HepG2 (cell line): ENCODE data around the gene ATP6V0E1. TPM values are rescaled to one million over a fixed set of nuclear protein-coding genes. Genes with fewer than 3 reads are reported as not detected.

ENCODE experiments used
- ATAC-seq: fragments of 200-7000 bp; cut with Tn5 transposase; 3 replicates; pipeline ENCODE4 v1.9.1; 2020; ENCODE audit warnings: mild to moderate bottlenecking, moderate library complexity
- BruUV-seq: library from RNA; stranded (reverse); fragments of 400-500 nt; replicated peaks from 2 replicates; lab custom pipeline; 2021; lab: Mats Ljungman, UMichigan
- CTCF ChIA-PET: fragments of 300-600 bp; formaldehyde crosslinking; extraction: SDS; loops from one replicate; lab custom pipeline; 2021; ENCODE audit warnings: low total read pairs, inconsistent platforms, low intra/inter-chr PET ratio; lab: Yijun Ruan, JAX
- POLR2A ChIA-PET: fragments of 350-600 bp; sonication (Branson Sonifier 250); formaldehyde crosslinking; loops from one replicate; lab custom pipeline; 2020; ENCODE audit warnings: antibody characterized with exemption, inconsistent platforms; lab: Yijun Ruan, JAX
- DNase-seq: peaks from one replicate; pipeline ENCODE4 v3.0.0-alpha.2; 2015; ENCODE audit warnings: low spot score
- FAIRE-seq: peaks from 3 replicates; lab custom pipeline; 2011; peaks lifted over from hg19 to GRCh38; lab: Jason Lieb, UNC
- H2AFZ ChIP-seq: one replicate; pipeline ENCODE4 v1.6.1; 2011; ENCODE audit warnings: low read length, inconsistent platforms
- H3K27ac ChIP-seq: fragments of 300-600 bp; 3 replicates; pipeline ENCODE4 v1.8.0; 2011; ENCODE audit warnings: mixed run types, mild to moderate bottlenecking, mixed read lengths, low read length, inconsistent platforms; ENCODE audit not compliant: insufficient read depth; ENCODE audit errors: extremely low read length
- H3K27me3 ChIP-seq, 2 experiments: fragments of 200-600 bp in 1 of 2; 2 replicates in 1 of 2; 3 replicates in 1 of 2; pipeline versions ENCODE4 v1.6.0 to v1.8.0; 2011; ENCODE audit warnings: low read length in 2 of 2, mild to moderate bottlenecking in 2 of 2, moderate library complexity in 2 of 2, inconsistent platforms in 1 of 2; ENCODE audit not compliant: insufficient read depth in 2 of 2, control insufficient read depth in 1 of 2
- H3K36me3 ChIP-seq, 2 experiments: fragments of 200-600 bp in 1 of 2; replicated peaks in 1 of 2; 2 replicates in 1 of 2; 3 replicates in 1 of 2; pipeline versions ENCODE4 v1.5.1 to v1.8.0; 2011; ENCODE audit warnings: low read length in 2 of 2, inconsistent platforms in 1 of 2; ENCODE audit not compliant: insufficient read depth in 2 of 2, control insufficient read depth in 1 of 2
- H3K4me1 ChIP-seq: 2 replicates; pipeline ENCODE4 v1.5.1; 2012; ENCODE audit warnings: low read length, inconsistent platforms; ENCODE audit not compliant: insufficient read depth
- H3K4me2 ChIP-seq: 2 replicates; pipeline ENCODE4 v1.6.0; 2011; ENCODE audit warnings: low read depth, low read length, inconsistent platforms
- H3K4me3 ChIP-seq, 3 experiments: fragments of 200-600 bp in 1 of 3; sonication (generic), shearing (Covaris generic) in 1 of 3; replicated peaks in 1 of 3; 2 replicates each; pipeline ENCODE4 v1.5.1; 2011 to 2016; ENCODE audit warnings: low read length in 3 of 3, inconsistent platforms in 2 of 3, low read depth in 2 of 3, mild to moderate bottlenecking in 2 of 3, control low read depth in 1 of 3, mixed read lengths in 1 of 3; ENCODE audit not compliant: insufficient read depth in 1 of 3
- H3K79me2 ChIP-seq: one replicate; pipeline ENCODE4 v1.6.1; 2011; ENCODE audit warnings: low read length, inconsistent platforms; ENCODE audit not compliant: insufficient read depth
- H3K9ac ChIP-seq: 2 replicates; pipeline ENCODE4 v1.6.0; 2011; ENCODE audit warnings: mild to moderate bottlenecking, low read depth, low read length, inconsistent platforms; ENCODE audit not compliant: insufficient read depth
- H3K9me3 ChIP-seq: 2 replicates; pipeline ENCODE4 v1.5.1; 2012; ENCODE audit warnings: mild to moderate bottlenecking, low read length
- H4K20me1 ChIP-seq: 2 replicates; pipeline ENCODE4 v1.6.0; 2011; ENCODE audit warnings: inconsistent platforms, mild to moderate bottlenecking, low read length, moderate library complexity; ENCODE audit not compliant: insufficient read depth
- ARNT2 ChIP-seq: sonication (generic); formaldehyde crosslinking; IDR thresholded peaks from 2 replicates; pipeline ENCODE4 v1.8.0; 2022; ENCODE audit warnings: mild to moderate bottlenecking, low read depth, missing genetic modification reagents, moderate library complexity
- HDAC2 ChIP-seq: sonication (generic); formaldehyde crosslinking; IDR thresholded peaks from 2 replicates; pipeline ENCODE4 v1.4.0; 2020; ENCODE audit warnings: missing genetic modification reagents
- MLXIP ChIP-seq: sonication (generic); formaldehyde crosslinking; IDR thresholded peaks from 2 replicates; pipeline ENCODE4 v1.9.0; 2021; ENCODE audit warnings: missing genetic modification reagents, borderline replicate concordance
- NCOA1 ChIP-seq: sonication (generic); formaldehyde crosslinking; IDR thresholded peaks from 2 replicates; pipeline ENCODE4 v1.9.0; 2021; ENCODE audit warnings: missing genetic modification reagents
- RARG ChIP-seq: sonication (generic); formaldehyde crosslinking; IDR thresholded peaks from 2 replicates; pipeline ENCODE4 v1.4.0; 2020; ENCODE audit warnings: low read depth, mild to moderate bottlenecking, missing genetic modification reagents
- SALL1 ChIP-seq: sonication (generic); formaldehyde crosslinking; IDR thresholded peaks from 2 replicates; pipeline ENCODE4 v1.8.0; 2022; ENCODE audit warnings: mild to moderate bottlenecking, missing genetic modification reagents
- SMAD1 ChIP-seq: sonication (generic); formaldehyde crosslinking; IDR thresholded peaks from 2 replicates; pipeline ENCODE4 v1.4.0; 2020; ENCODE audit warnings: missing genetic modification reagents, low read depth, mild to moderate bottlenecking, borderline replicate concordance
- SP140L ChIP-seq: sonication (generic); formaldehyde crosslinking; IDR thresholded peaks from 2 replicates; pipeline ENCODE4 v1.4.0; 2020; ENCODE audit warnings: missing genetic modification reagents, borderline replicate concordance
- ZBTB7B ChIP-seq: sonication (generic); formaldehyde crosslinking; IDR thresholded peaks from 2 replicates; pipeline ENCODE4 v1.4.0; 2020; ENCODE audit warnings: missing genetic modification reagents
- ZNF264 ChIP-seq: sonication (generic); formaldehyde crosslinking; IDR thresholded peaks from 2 replicates; pipeline ENCODE4 v1.4.0; 2020; ENCODE audit warnings: missing genetic modification reagents
- ZNF451 ChIP-seq: sonication (generic); formaldehyde crosslinking; IDR thresholded peaks from 2 replicates; pipeline ENCODE4 v1.5.0; 2020; ENCODE audit warnings: mild to moderate bottlenecking, missing genetic modification reagents
- ZNF589 ChIP-seq: sonication (generic); formaldehyde crosslinking; conservative IDR thresholded peaks from 2 replicates; pipeline ENCODE4 v1.8.0; 2022; ENCODE audit warnings: mild to moderate bottlenecking, moderate library complexity, missing genetic modification reagents
- ZNF709 ChIP-seq: sonication (generic); formaldehyde crosslinking; IDR thresholded peaks from 2 replicates; pipeline ENCODE4 v1.5.0; 2020; ENCODE audit warnings: mild to moderate bottlenecking, missing genetic modification reagents
- WGBS: methylation state at CpG from one replicate; pipeline ENCODE4 v1.1.6; 2017; ENCODE audit warnings: low lambda C conversion rate; 5-methylcytosine and 5-hydroxymethylcytosine counted together
- in situ Hi-C: cut with HindIII; loops from 2 replicates; pipeline ENCODE4 v1.10.0; 2017; ENCODE audit warnings: low pct_unique_long_range_greater_than_20kb; ENCODE audit not compliant: extremely low pct_ligation_motif_present
- intact Hi-C: fragments of 100-400 bp; cut with micrococcal nuclease; formaldehyde crosslinking; loops from one replicate; pipeline ENCODE4 v1.10.0; 2022; ENCODE audit not compliant: unreplicated experiment
- polyA plus RNA-seq, 8 experiments: library from polyadenylated mRNA; depleted of rRNA in 3 of 8; stranded (reverse) in 7 of 8; unstranded in 1 of 8; fragments of >200 nt; fragmentation: Illumina TruSeq in 4 of 8; extraction: Trizol in 4 of 8; gene quantifications; 2 replicates each; pipeline versions ENCODE4 v1.2.1 to v1.2.3, GENCODE V29; 2011 to 2016; ENCODE audit warnings: low read depth in 4 of 8, missing spikeins in 1 of 8, mixed read lengths in 1 of 8; ENCODE audit not compliant: insufficient read depth in 1 of 8
- total RNA-seq, 5 experiments: library from RNA; depleted of rRNA; stranded (reverse); fragments of >200 nt; fragmentation: Illumina TruSeq; extraction: Trizol; gene quantifications; 2 replicates each; pipeline ENCODE4 v1.2.3, GENCODE V29; 2016; ENCODE audit warnings: low read depth in 1 of 5
- TF ChIP-seq, protein P1 (sequence below): sonication (generic); formaldehyde crosslinking; IDR thresholded peaks from 2 replicates; pipeline ENCODE4 v1.8.1; 2022; ENCODE audit warnings: low read depth, mild to moderate bottlenecking, missing genetic modification reagents
- TF ChIP-seq, protein P2 (sequence below): sonication (generic); formaldehyde crosslinking; IDR thresholded peaks from 2 replicates; pipeline ENCODE4 v1.8.1; 2023; ENCODE audit warnings: mild to moderate bottlenecking, inconsistent platforms, moderate library complexity, missing genetic modification reagents, borderline replicate concordance
- TF ChIP-seq, protein P3 (sequence below): sonication (generic); formaldehyde crosslinking; IDR thresholded peaks from 2 replicates; pipeline ENCODE4 v1.5.0; 2020; ENCODE audit warnings: mild to moderate bottlenecking, missing genetic modification reagents

ATP6V0E1 gene
- total and polyA plus RNA-seq, 2 of the 13 experiments (the other 11 are each of a cell fraction or from before 2014, with no cell fraction given) = 143 to 215 TPM

GRCh38 chr5:172988276-172988675 is 4.7 kb downstream of the ATP6V0E1 start:
- Histone ChIP-seq H4K20me1 (peaks cover 2% of the 10 kb centered on the region), H3K27ac (no peak overlapping the region), H3K79me2 (peaks cover 43% of the 10 kb centered on the region), H3K9ac (no peak overlapping the region), H3K9me3 (no peaks in the 10 kb centered on the region), H3K36me3 (peaks cover 4 to 13% of the 10 kb centered on the region in 2 experiments; a peak in 4 of 5 replicates), H3K4me2 (no peak overlapping the region), H3K4me1 (peaks cover 16% of the 10 kb centered on the region), H2AFZ (no peak overlapping the region), H3K27me3 (no peaks in the 10 kb centered on the region), H3K4me3 (no peak overlapping the region)
- no peak for FAIRE-seq
- intact Hi-C loops = no loop called here
- ChIA-PET POLR2A (no interaction called here), CTCF (no interaction called here)
- WGBS = 88% methylated on average over 3 of the region's 3 CpGs
- BruUV-seq = no TSS peak
- DNase-seq = no peak
- ATAC-seq = no peak
- in situ Hi-C loops = loop anchor here (25.0 kb wide), 2 partner anchors 299 to 574 kb away; no protein-coding TSS in a partner anchor
- TF ChIP-seq ZNF589 (CRISPR knock-in tag) (no peak), NCOA1 (CRISPR knock-in tag) (no peak), ARNT2 (no peak), SP140L (CRISPR knock-in tag) (no peak), HDAC2 (CRISPR knock-in tag) (no peak), ZNF264 (no peak), RARG (CRISPR knock-in tag) (no peak), SALL1 (CRISPR knock-in tag) (no peak), ZNF709 (no peak), MLXIP (no peak), ZNF451 (no peak), SMAD1 (no peak), ZBTB7B (no peak)
- TF ChIP-seq, protein P1, sequence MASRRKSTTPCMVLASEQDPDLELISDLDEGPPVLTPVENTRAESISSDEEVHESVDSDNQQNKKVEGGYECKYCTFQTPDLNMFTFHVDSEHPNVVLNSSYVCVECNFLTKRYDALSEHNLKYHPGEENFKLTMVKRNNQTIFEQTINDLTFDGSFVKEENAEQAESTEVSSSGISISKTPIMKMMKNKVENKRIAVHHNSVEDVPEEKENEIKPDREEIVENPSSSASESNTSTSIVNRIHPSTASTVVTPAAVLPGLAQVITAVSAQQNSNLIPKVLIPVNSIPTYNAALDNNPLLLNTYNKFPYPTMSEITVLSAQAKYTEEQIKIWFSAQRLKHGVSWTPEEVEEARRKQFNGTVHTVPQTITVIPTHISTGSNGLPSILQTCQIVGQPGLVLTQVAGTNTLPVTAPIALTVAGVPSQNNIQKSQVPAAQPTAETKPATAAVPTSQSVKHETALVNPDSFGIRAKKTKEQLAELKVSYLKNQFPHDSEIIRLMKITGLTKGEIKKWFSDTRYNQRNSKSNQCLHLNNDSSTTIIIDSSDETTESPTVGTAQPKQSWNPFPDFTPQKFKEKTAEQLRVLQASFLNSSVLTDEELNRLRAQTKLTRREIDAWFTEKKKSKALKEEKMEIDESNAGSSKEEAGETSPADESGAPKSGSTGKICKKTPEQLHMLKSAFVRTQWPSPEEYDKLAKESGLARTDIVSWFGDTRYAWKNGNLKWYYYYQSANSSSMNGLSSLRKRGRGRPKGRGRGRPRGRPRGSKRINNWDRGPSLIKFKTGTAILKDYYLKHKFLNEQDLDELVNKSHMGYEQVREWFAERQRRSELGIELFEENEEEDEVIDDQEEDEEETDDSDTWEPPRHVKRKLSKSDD (CRISPR knock-in tag) = no peak
- TF ChIP-seq, protein P2, sequence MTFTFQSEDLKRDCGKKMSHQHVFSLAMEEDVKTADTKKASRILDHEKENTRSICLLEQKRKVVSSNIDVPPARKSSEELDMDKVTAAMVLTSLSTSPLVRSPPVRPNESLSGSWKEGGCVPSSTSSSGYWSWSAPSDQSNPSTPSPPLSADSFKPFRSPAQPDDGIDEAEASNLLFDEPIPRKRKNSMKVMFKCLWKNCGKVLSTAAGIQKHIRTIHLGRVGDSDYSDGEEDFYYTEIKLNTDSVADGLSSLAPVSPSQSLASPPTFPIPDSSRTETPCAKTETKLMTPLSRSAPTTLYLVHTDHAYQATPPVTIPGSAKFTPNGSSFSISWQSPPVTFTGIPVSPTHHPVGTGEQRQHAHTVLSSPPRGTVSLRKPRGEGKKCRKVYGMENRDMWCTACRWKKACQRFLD (CRISPR knock-in tag) = no peak
- TF ChIP-seq, protein P3, sequence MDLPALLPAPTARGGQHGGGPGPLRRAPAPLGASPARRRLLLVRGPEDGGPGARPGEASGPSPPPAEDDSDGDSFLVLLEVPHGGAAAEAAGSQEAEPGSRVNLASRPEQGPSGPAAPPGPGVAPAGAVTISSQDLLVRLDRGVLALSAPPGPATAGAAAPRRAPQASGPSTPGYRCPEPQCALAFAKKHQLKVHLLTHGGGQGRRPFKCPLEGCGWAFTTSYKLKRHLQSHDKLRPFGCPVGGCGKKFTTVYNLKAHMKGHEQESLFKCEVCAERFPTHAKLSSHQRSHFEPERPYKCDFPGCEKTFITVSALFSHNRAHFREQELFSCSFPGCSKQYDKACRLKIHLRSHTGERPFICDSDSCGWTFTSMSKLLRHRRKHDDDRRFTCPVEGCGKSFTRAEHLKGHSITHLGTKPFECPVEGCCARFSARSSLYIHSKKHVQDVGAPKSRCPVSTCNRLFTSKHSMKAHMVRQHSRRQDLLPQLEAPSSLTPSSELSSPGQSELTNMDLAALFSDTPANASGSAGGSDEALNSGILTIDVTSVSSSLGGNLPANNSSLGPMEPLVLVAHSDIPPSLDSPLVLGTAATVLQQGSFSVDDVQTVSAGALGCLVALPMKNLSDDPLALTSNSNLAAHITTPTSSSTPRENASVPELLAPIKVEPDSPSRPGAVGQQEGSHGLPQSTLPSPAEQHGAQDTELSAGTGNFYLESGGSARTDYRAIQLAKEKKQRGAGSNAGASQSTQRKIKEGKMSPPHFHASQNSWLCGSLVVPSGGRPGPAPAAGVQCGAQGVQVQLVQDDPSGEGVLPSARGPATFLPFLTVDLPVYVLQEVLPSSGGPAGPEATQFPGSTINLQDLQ (CRISPR knock-in tag) = no peak
